Kidney epithelial cell (primary cell): Measurements from ENCODE around the gene ZNF3. TPM values are rescaled to one million over a fixed set of nuclear protein-coding genes. Genes with fewer than 3 reads are reported as not detected.
A peak's percentile ranks its signal among the peaks of the same experiment; 100 is the strongest.

Experiments used
- DNase-seq: peaks from one replicate; pipeline ENCODE4 v3.0.0-alpha.2; 2010; ENCODE audit warnings: low read depth
- H3K27me3 ChIP-seq: 2 replicates; pipeline ENCODE4 v1.6.0; 2011; ENCODE audit warnings: low read length; ENCODE audit not compliant: control insufficient read depth, insufficient read depth
- H3K36me3 ChIP-seq: 2 replicates; pipeline ENCODE4 v1.5.1; 2011; ENCODE audit warnings: low read length; ENCODE audit not compliant: control insufficient read depth, insufficient read depth
- H3K4me3 ChIP-seq: 2 replicates; pipeline ENCODE4 v1.5.1; 2011; ENCODE audit warnings: low read depth, mild to moderate bottlenecking, control low read depth, low read length
- total RNA-seq: library from RNA; depleted of rRNA; stranded (reverse); fragments of >200 nt; gene quantifications from 2 replicates; pipeline ENCODE4 v1.2.3, GENCODE V29; 2015
- TF ChIP-seq, protein P1 (sequence below): IDR thresholded peaks from 2 replicates; pipeline ENCODE4 v1.5.1; 2011; ENCODE audit warnings: mild to moderate bottlenecking, moderate library complexity, low read length, control low read depth, inconsistent platforms; ENCODE audit not compliant: insufficient read depth, poor library complexity, severe bottlenecking

ZNF3 gene
- total RNA-seq, 1 donor from 2014 or later, result 44.9 TPM

DNA sequence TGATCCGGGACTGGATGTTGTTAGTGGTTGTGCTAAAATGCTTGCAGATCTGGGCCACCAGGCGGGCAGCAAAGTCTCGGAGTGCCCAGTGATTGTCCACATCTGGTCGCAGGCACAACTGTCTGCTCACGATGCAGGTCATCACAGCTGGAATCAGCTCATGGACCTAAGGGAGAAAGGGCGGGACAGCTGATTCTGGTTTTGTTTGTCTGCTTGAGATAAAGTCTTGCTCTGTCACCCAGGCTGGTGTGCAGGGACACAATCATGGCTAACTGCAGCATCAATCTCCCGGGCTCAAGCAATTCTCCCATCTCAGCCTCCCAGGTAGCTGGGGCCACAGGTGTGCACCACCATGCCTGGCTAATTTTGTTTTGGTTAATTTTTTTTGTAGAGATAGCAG is 29.6 kb upstream of the ZNF3 start:
- peaks cover 4% of the 10 kb centered on the region for H3K36me3 ChIP-seq
- no peak for DNase-seq
- TF ChIP-seq, protein P1, sequence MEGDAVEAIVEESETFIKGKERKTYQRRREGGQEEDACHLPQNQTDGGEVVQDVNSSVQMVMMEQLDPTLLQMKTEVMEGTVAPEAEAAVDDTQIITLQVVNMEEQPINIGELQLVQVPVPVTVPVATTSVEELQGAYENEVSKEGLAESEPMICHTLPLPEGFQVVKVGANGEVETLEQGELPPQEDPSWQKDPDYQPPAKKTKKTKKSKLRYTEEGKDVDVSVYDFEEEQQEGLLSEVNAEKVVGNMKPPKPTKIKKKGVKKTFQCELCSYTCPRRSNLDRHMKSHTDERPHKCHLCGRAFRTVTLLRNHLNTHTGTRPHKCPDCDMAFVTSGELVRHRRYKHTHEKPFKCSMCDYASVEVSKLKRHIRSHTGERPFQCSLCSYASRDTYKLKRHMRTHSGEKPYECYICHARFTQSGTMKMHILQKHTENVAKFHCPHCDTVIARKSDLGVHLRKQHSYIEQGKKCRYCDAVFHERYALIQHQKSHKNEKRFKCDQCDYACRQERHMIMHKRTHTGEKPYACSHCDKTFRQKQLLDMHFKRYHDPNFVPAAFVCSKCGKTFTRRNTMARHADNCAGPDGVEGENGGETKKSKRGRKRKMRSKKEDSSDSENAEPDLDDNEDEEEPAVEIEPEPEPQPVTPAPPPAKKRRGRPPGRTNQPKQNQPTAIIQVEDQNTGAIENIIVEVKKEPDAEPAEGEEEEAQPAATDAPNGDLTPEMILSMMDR, result no peak
- H3K4me3 ChIP-seq, result no peak overlapping the region
- H3K27me3 ChIP-seq, result no peaks in the 10 kb centered on the region

DNA sequence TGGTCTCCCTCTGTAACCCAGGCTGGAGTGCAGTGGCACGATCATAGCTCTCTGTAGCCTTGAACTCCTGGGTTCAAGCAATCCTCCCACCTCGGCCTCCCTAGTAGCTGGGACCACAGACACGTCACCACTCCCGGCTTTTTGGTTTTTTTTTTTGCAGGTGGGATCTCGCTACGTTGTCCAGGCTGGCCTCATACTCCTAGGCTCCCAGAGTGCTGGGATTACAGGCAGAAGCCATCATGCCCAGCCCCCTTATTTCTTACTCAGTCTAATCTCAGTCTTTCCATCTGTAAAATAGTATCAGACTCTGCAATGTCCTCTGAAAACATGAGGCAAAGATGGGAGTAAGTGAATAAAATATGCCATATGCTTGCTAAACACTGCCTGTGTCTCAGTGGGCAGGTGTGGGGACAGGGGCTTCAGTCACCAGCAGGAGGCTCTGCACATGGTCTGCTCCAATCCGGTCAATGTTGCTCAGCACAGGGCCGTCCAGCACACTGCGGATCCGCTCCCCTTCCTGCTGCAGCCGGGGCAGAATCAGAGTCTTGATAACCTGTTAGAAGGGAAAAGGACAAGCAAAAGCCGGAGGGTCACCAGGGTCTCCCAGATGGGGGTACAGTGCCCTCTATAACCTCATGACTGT is 28.1 kb upstream of the ZNF3 start:
- Histone ChIP-seq H3K27me3 (no peaks in the 10 kb centered on the region), H3K36me3 (peaks cover 4% of the 10 kb centered on the region), H3K4me3 (no peak overlapping the region)
- no peak for DNase-seq
- TF ChIP-seq, protein P1, result peak; percentile 9

DNA sequence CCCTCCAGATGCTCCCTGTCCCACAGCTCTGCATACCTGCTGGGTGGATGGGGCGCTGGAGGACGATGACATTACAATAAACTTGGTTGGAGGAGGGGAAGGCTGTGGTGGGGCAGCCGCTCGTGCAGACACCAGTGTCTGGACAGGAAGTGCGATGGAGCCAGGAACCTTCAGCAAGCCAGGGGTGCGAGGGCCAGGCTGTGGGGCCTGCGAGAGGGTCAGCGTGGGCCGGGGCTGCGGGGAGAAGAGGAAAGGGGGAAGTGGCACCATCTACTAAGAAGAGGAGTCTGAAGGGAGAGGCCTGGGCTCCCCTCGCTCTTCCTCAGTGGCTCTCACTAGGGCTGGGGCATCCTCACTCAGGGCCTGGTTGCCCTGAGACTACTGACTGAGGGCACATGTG is 26.4 kb upstream of the ZNF3 start:
- peaks cover 5% of the 10 kb centered on the region for H3K36me3 ChIP-seq

DNA sequence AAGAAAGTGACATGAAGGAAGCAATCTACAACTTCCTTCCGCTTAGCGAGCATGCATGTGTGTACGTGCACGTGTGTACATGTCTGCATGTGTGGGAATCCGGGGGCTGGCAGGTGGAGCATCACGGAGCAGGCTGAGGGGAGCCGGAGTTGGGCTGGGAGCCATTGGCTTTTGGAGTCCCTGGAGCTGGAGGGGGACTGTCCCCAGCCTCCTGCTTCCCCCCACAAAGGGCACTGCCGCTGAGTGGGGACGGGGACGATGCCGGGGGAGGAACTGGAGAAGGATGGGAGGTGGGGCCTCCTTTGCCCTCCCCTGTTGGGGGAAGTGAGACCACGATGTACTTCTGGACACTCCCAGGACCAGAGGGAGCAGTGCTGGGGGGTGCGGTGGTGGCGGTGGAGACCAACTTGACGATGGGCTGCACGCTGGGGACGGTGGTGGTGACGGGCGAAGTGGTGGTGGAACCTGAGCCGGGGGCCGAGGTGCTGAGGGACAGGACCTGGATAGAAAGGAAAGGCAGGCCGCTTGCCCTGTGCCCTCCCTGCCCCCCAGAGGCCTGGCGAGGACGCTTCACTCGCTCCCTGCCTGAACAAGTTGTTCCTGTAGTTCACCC is 25.7 kb upstream of the ZNF3 start:
- H3K27me3 ChIP-seq, result no peaks in the 10 kb centered on the region
- H3K4me3 ChIP-seq, result no peak overlapping the region
- no peak for DNase-seq
- peaks cover 5% of the 10 kb centered on the region for H3K36me3 ChIP-seq
- TF ChIP-seq, protein P1, result no peak

More for the DNA sequence above, 26.4 kb upstream of the ZNF3 start:
- no peak overlapping the region for H3K4me3 ChIP-seq
- TF ChIP-seq, protein P1, result no peak
- no peaks in the 10 kb centered on the region for H3K27me3 ChIP-seq
- no peak for DNase-seq

DNA sequence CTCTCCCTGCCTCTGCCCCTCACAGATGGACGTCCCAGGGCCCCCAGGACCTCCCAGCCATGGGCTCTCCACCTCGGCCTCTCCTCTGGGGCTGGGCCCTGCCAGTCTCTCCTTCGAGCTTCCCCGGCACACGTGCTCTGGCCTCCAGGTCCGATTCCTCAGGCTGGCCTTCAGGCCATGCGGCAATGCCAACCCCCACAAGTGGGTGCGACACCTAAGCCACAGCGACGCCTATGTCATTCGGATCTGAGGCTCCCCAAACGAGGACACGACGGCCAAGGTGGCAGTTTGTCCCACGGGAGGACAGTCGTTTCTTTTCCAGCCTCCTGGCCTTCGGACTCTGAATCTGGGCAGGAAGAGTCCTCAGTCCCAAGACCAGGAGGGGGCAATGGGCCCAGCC is 25.1 kb upstream of the ZNF3 start:
- TF ChIP-seq, protein P1, result no peak
- H3K4me3 ChIP-seq, result no peak overlapping the region
- H3K36me3 ChIP-seq, result peaks cover 4% of the 10 kb centered on the region
- DNase-seq, result no peak
- H3K27me3 ChIP-seq, result no peaks in the 10 kb centered on the region

DNA sequence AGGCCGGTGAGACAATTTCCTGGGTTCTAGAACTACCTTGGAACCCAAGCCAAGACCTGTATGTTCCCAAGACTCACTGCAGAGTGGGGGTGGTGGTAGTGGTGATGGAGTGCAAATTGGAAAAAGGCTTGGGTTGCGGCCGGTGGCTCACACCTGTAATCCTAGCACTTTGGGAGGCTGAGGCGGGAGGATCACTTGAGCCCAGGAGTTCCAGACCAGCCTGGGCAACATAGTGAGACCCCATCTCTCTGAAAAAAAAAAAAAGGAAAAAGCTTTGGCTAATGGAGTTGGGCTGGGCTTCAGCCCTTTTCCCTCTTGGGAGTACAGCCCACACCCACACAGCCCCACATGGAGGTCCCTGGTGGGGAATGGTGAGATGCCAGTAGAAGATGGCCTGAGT is 24.0 kb upstream of the ZNF3 start:
- H3K36me3 ChIP-seq, result peaks cover 3% of the 10 kb centered on the region
- TF ChIP-seq, protein P1, result no peak
- no peak for DNase-seq
- H3K4me3 ChIP-seq, result no peak overlapping the region
- no peaks in the 10 kb centered on the region for H3K27me3 ChIP-seq
